ENCODE data around the gene FIBCD1. TPM values are rescaled to one million over a fixed set of nuclear protein-coding genes. Genes with fewer than 3 reads are reported as not detected.

Gene FIBCD1
- total RNA-seq, 1 donor from 2014 or later: 0.66 TPM

DNA sequence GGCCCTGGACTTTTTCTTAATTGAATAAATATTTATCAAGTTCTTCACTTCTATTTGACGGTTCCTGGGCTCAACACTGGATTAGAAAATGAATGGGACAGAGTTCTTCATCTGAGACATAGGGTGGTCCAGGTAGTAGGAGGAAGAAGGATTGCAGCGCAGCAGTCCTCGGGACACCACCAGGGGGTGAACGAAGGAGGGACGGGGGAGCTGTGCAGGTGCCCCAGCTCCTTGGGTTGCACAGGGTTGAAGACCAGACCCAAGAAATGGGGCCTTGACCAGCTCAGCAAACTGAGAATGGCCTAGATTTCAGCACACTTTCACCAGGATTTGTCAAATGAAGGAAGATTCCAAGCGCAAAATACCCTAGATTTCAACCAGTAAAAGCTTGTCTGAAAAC, 74.5 kb downstream of the FIBCD1 start:
- Histone ChIP-seq H3K9me3 (ENCODE audit: insufficient read depth, low read depth, low read length) (no peaks in the 10 kb centered on the region), H2AFZ (ENCODE audit: low read depth, low read length) (no peak overlapping the region), H3K27me3 (ENCODE audit: insufficient read depth, low read length) (no peaks in the 10 kb centered on the region), H3K27ac (ENCODE audit: low read depth, low read length) (no peak overlapping the region), H3K79me2 (ENCODE audit: insufficient read depth, low read length) (peaks cover 94% of the 10 kb centered on the region), H3K4me1 (ENCODE audit: insufficient read depth, low read length) (peaks cover 40% of the 10 kb centered on the region), H3K4me2 (ENCODE audit: low read length) (no peak overlapping the region), H3K4me3 (ENCODE audit: insufficient read depth, low read depth, low read length) (no peak overlapping the region), H4K20me1 (ENCODE audit: insufficient read depth, low read length) (peaks cover 61% of the 10 kb centered on the region), H3K36me3 (ENCODE audit: insufficient read depth, low read length) (peaks cover 30% of the 10 kb centered on the region), H3K9ac (ENCODE audit: low read length) (no peak overlapping the region)
- no peak for FAIRE-seq
- DNase-seq (ENCODE audit: low read depth): no peak
- H3K36me3 Mint-ChIP-seq (ENCODE audit: low read depth, unreplicated experiment): peaks cover 6% of the 10 kb centered on the region
- H3K4me1 Mint-ChIP-seq (ENCODE audit: low read depth, unreplicated experiment): peaks cover 46% of the 10 kb centered on the region
- no peak overlapping the region for H3K27ac Mint-ChIP-seq (ENCODE audit: unreplicated experiment)
- H3K4me3 Mint-ChIP-seq (ENCODE audit: unreplicated experiment): no peak overlapping the region
- H3K27me3 Mint-ChIP-seq (ENCODE audit: low read depth, unreplicated experiment): no peaks in the 10 kb centered on the region
- no peaks in the 10 kb centered on the region for H3K9me3 Mint-ChIP-seq (ENCODE audit: unreplicated experiment)
- TF ChIP-seq, protein P1, sequence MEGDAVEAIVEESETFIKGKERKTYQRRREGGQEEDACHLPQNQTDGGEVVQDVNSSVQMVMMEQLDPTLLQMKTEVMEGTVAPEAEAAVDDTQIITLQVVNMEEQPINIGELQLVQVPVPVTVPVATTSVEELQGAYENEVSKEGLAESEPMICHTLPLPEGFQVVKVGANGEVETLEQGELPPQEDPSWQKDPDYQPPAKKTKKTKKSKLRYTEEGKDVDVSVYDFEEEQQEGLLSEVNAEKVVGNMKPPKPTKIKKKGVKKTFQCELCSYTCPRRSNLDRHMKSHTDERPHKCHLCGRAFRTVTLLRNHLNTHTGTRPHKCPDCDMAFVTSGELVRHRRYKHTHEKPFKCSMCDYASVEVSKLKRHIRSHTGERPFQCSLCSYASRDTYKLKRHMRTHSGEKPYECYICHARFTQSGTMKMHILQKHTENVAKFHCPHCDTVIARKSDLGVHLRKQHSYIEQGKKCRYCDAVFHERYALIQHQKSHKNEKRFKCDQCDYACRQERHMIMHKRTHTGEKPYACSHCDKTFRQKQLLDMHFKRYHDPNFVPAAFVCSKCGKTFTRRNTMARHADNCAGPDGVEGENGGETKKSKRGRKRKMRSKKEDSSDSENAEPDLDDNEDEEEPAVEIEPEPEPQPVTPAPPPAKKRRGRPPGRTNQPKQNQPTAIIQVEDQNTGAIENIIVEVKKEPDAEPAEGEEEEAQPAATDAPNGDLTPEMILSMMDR (IDR thresholded peaks at IDR 0.05; ENCODE audit: insufficient read depth, low read depth, low read length): no peak
- TF ChIP-seq EZH2 (IDR thresholded peaks at IDR 0.05; ENCODE audit: insufficient read depth, low read length): no peak

DNA sequence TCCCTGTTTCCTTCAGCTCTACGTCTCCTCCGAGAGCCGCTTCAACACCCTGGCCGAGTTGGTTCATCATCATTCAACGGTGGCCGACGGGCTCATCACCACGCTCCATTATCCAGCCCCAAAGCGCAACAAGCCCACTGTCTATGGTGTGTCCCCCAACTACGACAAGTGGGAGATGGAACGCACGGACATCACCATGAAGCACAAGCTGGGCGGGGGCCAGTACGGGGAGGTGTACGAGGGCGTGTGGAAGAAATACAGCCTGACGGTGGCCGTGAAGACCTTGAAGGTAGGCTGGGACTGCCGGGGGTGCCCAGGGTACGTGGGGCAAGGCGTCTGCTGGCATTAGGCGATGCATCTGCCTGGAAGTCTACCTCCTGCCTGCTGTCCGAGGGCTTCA, 76.3 kb downstream of the FIBCD1 start:
- peaks cover 27% of the 10 kb centered on the region for H3K36me3 ChIP-seq (ENCODE audit: insufficient read depth, low read length)
- H3K27me3 ChIP-seq (ENCODE audit: insufficient read depth, low read length): no peaks in the 10 kb centered on the region
- H4K20me1 ChIP-seq (ENCODE audit: insufficient read depth, low read length): peaks cover 49% of the 10 kb centered on the region
- no peaks in the 10 kb centered on the region for H3K27me3 Mint-ChIP-seq (ENCODE audit: low read depth, unreplicated experiment)
- H3K27ac ChIP-seq (ENCODE audit: low read depth, low read length): peak overlapping the region; percentile 98
- H3K4me3 Mint-ChIP-seq (ENCODE audit: unreplicated experiment): no peak overlapping the region
- peaks cover 6% of the 10 kb centered on the region for H3K36me3 Mint-ChIP-seq (ENCODE audit: low read depth, unreplicated experiment)
- H3K4me1 Mint-ChIP-seq (ENCODE audit: low read depth, unreplicated experiment): peaks cover 63% of the 10 kb centered on the region
- TF ChIP-seq EZH2 (IDR thresholded peaks at IDR 0.05; ENCODE audit: insufficient read depth, low read length): no peak
- TF ChIP-seq, protein P1 (IDR thresholded peaks at IDR 0.05; ENCODE audit: insufficient read depth, low read depth, low read length): no peak
- H3K4me1 ChIP-seq (ENCODE audit: insufficient read depth, low read length): peaks cover 48% of the 10 kb centered on the region
- peaks cover 86% of the 10 kb centered on the region for H3K79me2 ChIP-seq (ENCODE audit: insufficient read depth, low read length)
- FAIRE-seq (no peak), DNase-seq (ENCODE audit: low read depth) (no peak)
- H3K4me2 ChIP-seq (ENCODE audit: low read length): no peak overlapping the region
- H3K9me3 Mint-ChIP-seq (ENCODE audit: unreplicated experiment): no peaks in the 10 kb centered on the region
- peak overlapping the region; percentile 86 for H3K9ac ChIP-seq (ENCODE audit: low read length)
- no peak overlapping the region for H2AFZ ChIP-seq (ENCODE audit: low read depth, low read length)
- H3K27ac Mint-ChIP-seq (ENCODE audit: unreplicated experiment): peak overlapping the region; percentile 91
- H3K4me3 ChIP-seq (ENCODE audit: insufficient read depth, low read depth, low read length): no peak overlapping the region
- no peaks in the 10 kb centered on the region for H3K9me3 ChIP-seq (ENCODE audit: insufficient read depth, low read depth, low read length)

DNA sequence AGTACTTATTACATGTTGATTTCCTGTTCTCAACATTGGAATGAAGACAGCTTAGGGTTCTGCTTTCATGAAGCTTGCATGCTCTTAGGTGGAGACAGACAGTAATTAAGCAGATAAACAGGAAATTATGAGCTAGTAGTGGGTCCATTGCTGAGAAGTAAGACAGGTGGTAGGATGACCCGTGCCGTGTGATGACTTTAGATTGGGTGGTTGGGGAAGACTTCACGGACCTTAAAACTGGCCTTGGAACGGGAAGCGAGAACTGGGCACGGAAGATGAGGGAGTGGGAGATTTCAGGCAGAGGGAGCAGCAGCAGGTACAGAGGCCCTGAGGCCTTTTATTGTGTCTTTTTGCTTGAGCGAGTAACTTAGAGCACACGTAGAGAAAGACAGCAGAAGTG, 76.8 kb downstream of the FIBCD1 start:
- peak overlapping the region; percentile 98 for H3K27ac ChIP-seq (ENCODE audit: low read depth, low read length)

More for the DNA sequence above, 76.8 kb downstream of the FIBCD1 start:
- H3K27me3 ChIP-seq (ENCODE audit: insufficient read depth, low read length): no peaks in the 10 kb centered on the region
- no peak overlapping the region for H2AFZ ChIP-seq (ENCODE audit: low read depth, low read length)
- H3K36me3 Mint-ChIP-seq (ENCODE audit: low read depth, unreplicated experiment): peaks cover 6% of the 10 kb centered on the region
- peaks cover 82% of the 10 kb centered on the region for H3K79me2 ChIP-seq (ENCODE audit: insufficient read depth, low read length)
- no peak overlapping the region for H3K4me3 Mint-ChIP-seq (ENCODE audit: unreplicated experiment)
- H3K4me2 ChIP-seq (ENCODE audit: low read length): no peak overlapping the region
- H3K4me3 ChIP-seq (ENCODE audit: insufficient read depth, low read depth, low read length): no peak overlapping the region
- H3K4me1 Mint-ChIP-seq (ENCODE audit: low read depth, unreplicated experiment): peaks cover 66% of the 10 kb centered on the region
- no peaks in the 10 kb centered on the region for H3K9me3 Mint-ChIP-seq (ENCODE audit: unreplicated experiment)
- peaks cover 54% of the 10 kb centered on the region for H3K4me1 ChIP-seq (ENCODE audit: insufficient read depth, low read length)
- FAIRE-seq (no peak), DNase-seq (ENCODE audit: low read depth) (no peak)
- peaks cover 24% of the 10 kb centered on the region for H3K36me3 ChIP-seq (ENCODE audit: insufficient read depth, low read length)
- H3K9me3 ChIP-seq (ENCODE audit: insufficient read depth, low read depth, low read length): no peaks in the 10 kb centered on the region
- peak overlapping the region; percentile 91 for H3K27ac Mint-ChIP-seq (ENCODE audit: unreplicated experiment)
- peaks cover 44% of the 10 kb centered on the region for H4K20me1 ChIP-seq (ENCODE audit: insufficient read depth, low read length)
- H3K27me3 Mint-ChIP-seq (ENCODE audit: low read depth, unreplicated experiment): no peaks in the 10 kb centered on the region
- no peak for TF ChIP-seq EZH2 (IDR thresholded peaks at IDR 0.05; ENCODE audit: insufficient read depth, low read length)
- TF ChIP-seq, protein P1 (IDR thresholded peaks at IDR 0.05; ENCODE audit: insufficient read depth, low read depth, low read length): no peak
- peak overlapping the region; percentile 86 for H3K9ac ChIP-seq (ENCODE audit: low read length)

Data from astrocyte (in vitro differentiated cells and primary cell).